ENCODE data around the gene NR1D2.

NR1D2 gene

GRCh38 chr3:23968463-23969184 is 23.5 kb downstream of the NR1D2 start:
- no peak for DNase-seq

- no peak for DNase-seq
Measured at GRCh38 chr3:23969393-23969792, 24.3 kb downstream of the NR1D2 start.

- no peak for DNase-seq
Measured at GRCh38 chr3:23971684-23972083, 26.6 kb downstream of the NR1D2 start.

- DNase-seq: no peak
Measured at GRCh38 chr3:23976555-23976954, 31.5 kb downstream of the NR1D2 start.

GRCh38 chr3:23979569-23979968 is 34.5 kb downstream of the NR1D2 start:
- no peak for DNase-seq

- no peak for DNase-seq
Measured at GRCh38 chr3:23981136-23981535, 36.0 kb downstream of the NR1D2 start.

- DNase-seq: no peak
Measured at GRCh38 chr3:23981955-23982354, 36.9 kb downstream of the NR1D2 start.

GRCh38 chr3:23984934-23985333 is 39.8 kb downstream of the NR1D2 start:
- no peak for DNase-seq

GRCh38 chr3:23985747-23986544 is 40.9 kb downstream of the NR1D2 start:
- DNase-seq: no peak

- no peak for DNase-seq
Measured at GRCh38 chr3:23987356-23987755, 42.3 kb downstream of the NR1D2 start.

GRCh38 chr3:23991306-23991682 is 46.2 kb downstream of the NR1D2 start:
- DNase-seq: no peak

- no peak for DNase-seq
Measured at GRCh38 chr3:23991683-23992628, 46.9 kb downstream of the NR1D2 start.

GRCh38 chr3:23993556-23994243 is 48.6 kb downstream of the NR1D2 start:
- no peak for DNase-seq

GRCh38 chr3:23994244-23994569 is 49.1 kb downstream of the NR1D2 start:
- no peak for DNase-seq

- DNase-seq: no peak
Measured at GRCh38 chr3:23995219-23995618, 50.1 kb downstream of the NR1D2 start.

- no peak for DNase-seq
Measured at GRCh38 chr3:23996095-23996524, 51.0 kb downstream of the NR1D2 start.

- DNase-seq: peak; percentile 60
Measured at GRCh38 chr3:23999012-23999641, 54.0 kb downstream of the NR1D2 start.

- DNase-seq: no peak
Measured at GRCh38 chr3:24002129-24002528, 57.0 kb downstream of the NR1D2 start.

- DNase-seq: no peak
Measured at GRCh38 chr3:24003466-24003865, 58.4 kb downstream of the NR1D2 start.

- DNase-seq: no peak
Measured at GRCh38 chr3:24004171-24004938, 59.3 kb downstream of the NR1D2 start.

GRCh38 chr3:24005669-24006068 is 60.6 kb downstream of the NR1D2 start:
- DNase-seq: no peak

All from KG1 (cell line).